Transverse colon (tissue), 4 donors: ENCODE results near the gene YBX2. TPM values are rescaled to one million over a fixed set of nuclear protein-coding genes. Genes with fewer than 3 reads are reported as not detected.
A peak's percentile ranks its signal among the peaks of the same experiment; 100 is the strongest.

Experiments
- DNase-seq: peaks from one replicate; pipeline ENCODE4 v3.0.0-alpha.2; 2019
- H3K27ac ChIP-seq, 4 donors: fragments of 200-600 bp; sonication (generic); 2 replicates each; pipeline ENCODE4 v1.5.1; 2016 to 2018; ENCODE audit warnings: inconsistent platforms in 4 of 4
- H3K27me3 ChIP-seq: fragments of 200-600 bp; sonication (generic); 2 replicates; pipeline ENCODE4 v1.5.1; 2017; ENCODE audit warnings: inconsistent platforms
- H3K36me3 ChIP-seq, 4 donors: fragments of 200-600 bp; sonication (generic); 2 replicates each; pipeline ENCODE4 v1.5.1; 2017 to 2019; ENCODE audit warnings: inconsistent platforms in 4 of 4
- H3K4me1 ChIP-seq, 4 donors: fragments of 200-600 bp; sonication (generic); 2 replicates each; pipeline ENCODE4 v1.5.1; 2017 to 2020; ENCODE audit warnings: inconsistent platforms in 4 of 4
- H3K4me3 ChIP-seq, 4 donors: fragments of 200-600 bp; sonication (generic); 1 replicate in 1 of 4; 2 replicates in 3 of 4; pipeline versions ENCODE4 v1.5.1 to v1.6.1; 2017 to 2019; ENCODE audit warnings: inconsistent platforms in 4 of 4
- H3K9me3 ChIP-seq, 2 donors: fragments of 200-600 bp; sonication (generic); 2 replicates each; pipeline ENCODE4 v1.5.1; 2017 to 2019; ENCODE audit warnings: inconsistent platforms in 2 of 2
- EP300 ChIP-seq: sonication (generic); formaldehyde crosslinking; IDR thresholded peaks from one replicate; pipeline ENCODE4 v1.6.1; 2017; ENCODE audit warnings: antibody characterized with exemption, low read depth
- POLR2A ChIP-seq: fragments of 450-650 bp; IDR thresholded peaks from one replicate; pipeline ENCODE4 v1.6.1; 2016; ENCODE audit warnings: antibody characterized with exemption, mild to moderate bottlenecking, moderate library complexity
- POLR2AphosphoS5 ChIP-seq, 3 donors: sonication (generic); formaldehyde crosslinking; IDR thresholded peaks; one replicate each; pipeline ENCODE4 v1.6.1; 2016; ENCODE audit warnings: antibody characterized with exemption in 3 of 3
- WGBS, 2 donors: methylation state at CpG; one replicate each; pipeline ENCODE4 v1.1.5; 2018; ENCODE audit warnings: low coverage in 1 of 2; 5-methylcytosine and 5-hydroxymethylcytosine counted together
- in situ Hi-C, 4 donors: fragments of 200-750 bp; cut with MboI; loops; one replicate each; pipeline versions ENCODE4 v1.15.0 to v1.15.1; 2017; ENCODE audit warnings: low sequenced_read_pairs in 3 of 4, low pct_ligation_motif_present in 1 of 4, low pct_unique_long_range_greater_than_20kb in 1 of 4
- intact Hi-C: fragments of 100-400 bp; cut with DNase I; formaldehyde crosslinking; loops from one replicate; pipeline ENCODE4 v1.15.1; 2023; ENCODE audit warnings: low total_unique reads
- total RNA-seq, 4 donors: library from RNA; depleted of rRNA; stranded (reverse); fragments of >200 nt; gene quantifications; one replicate each; pipeline ENCODE4 v1.1.0, GENCODE V29; 2016
- TF ChIP-seq, protein P1 (sequence below), 5 experiments: fragments of 200-600 bp in 3 of 5; fragments of 450-650 bp in 2 of 5; sonication (generic) in 3 of 5; IDR thresholded peaks; 1 replicate in 2 of 5; 2 replicates in 3 of 5; pipeline ENCODE4 v1.5.1; 2016 to 2017; ENCODE audit warnings: antibody characterized with exemption in 5 of 5, inconsistent platforms in 3 of 5, mild to moderate bottlenecking in 2 of 5, moderate library complexity in 1 of 5

Gene YBX2
- total RNA-seq, 4 donors from 2014 or later, result 23.1 to 151 (median 43.4) TPM

DNA sequence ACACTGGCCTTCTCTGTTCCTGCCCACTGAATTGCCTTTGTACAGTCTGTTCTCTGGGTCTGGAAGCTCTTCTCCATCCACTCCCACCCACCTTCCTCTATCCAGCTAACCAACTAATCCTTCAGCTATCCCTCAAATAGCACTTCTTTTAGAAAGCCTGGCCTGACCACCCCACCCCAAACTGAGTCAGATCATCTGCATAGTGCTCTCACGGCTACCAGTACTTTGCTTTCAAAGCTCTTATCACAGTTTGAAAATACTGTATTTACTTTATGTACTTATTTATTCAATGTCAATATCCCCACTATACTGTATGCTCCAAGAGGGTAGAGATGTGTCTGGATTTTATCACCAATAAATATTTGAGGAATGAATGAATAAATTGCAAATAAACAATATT, 27.7 kb downstream of the YBX2 start:
- peaks cover 0 to 59% (median 26%) of the 10 kb centered on the region in 4 donors for H3K4me1 ChIP-seq
- H3K9me3 ChIP-seq, result no peaks in the 10 kb centered on the region
- no peaks in the 10 kb centered on the region for H3K36me3 ChIP-seq
- in situ Hi-C loops, result no loop called here
- TF ChIP-seq EP300 (no peak), POLR2AphosphoS5 (IDR thresholded peaks at IDR 0.05) (no peak), POLR2A (no peak)
- TF ChIP-seq, protein P1, sequence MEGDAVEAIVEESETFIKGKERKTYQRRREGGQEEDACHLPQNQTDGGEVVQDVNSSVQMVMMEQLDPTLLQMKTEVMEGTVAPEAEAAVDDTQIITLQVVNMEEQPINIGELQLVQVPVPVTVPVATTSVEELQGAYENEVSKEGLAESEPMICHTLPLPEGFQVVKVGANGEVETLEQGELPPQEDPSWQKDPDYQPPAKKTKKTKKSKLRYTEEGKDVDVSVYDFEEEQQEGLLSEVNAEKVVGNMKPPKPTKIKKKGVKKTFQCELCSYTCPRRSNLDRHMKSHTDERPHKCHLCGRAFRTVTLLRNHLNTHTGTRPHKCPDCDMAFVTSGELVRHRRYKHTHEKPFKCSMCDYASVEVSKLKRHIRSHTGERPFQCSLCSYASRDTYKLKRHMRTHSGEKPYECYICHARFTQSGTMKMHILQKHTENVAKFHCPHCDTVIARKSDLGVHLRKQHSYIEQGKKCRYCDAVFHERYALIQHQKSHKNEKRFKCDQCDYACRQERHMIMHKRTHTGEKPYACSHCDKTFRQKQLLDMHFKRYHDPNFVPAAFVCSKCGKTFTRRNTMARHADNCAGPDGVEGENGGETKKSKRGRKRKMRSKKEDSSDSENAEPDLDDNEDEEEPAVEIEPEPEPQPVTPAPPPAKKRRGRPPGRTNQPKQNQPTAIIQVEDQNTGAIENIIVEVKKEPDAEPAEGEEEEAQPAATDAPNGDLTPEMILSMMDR (IDR thresholded peaks at IDR 0.05), result no peak
- H3K27ac ChIP-seq, result peak overlapping the region; percentile 80 to 82 (median 82)
- no peak overlapping the region for H3K4me3 ChIP-seq
- peaks cover 30% of the 10 kb centered on the region for H3K27me3 ChIP-seq
- WGBS, 2 donors, result 34 to 38% methylated on average over 1 of the region's 1 CpG
- intact Hi-C loops, result no loop called here
- DNase-seq, result no peak

DNA sequence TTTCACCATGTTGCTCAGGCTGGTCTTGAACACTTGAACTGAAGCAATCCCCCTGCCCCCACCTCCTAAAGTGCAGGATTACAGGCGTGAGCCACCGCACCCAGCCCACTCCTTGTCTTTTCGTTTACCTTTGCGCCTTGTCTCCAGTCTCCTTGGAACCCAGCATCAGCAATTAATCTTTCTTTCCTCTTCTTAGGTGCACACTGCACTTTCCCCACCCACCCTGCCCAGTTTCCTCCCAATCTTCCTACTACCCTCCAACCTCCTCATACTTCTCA, 30.7 kb downstream of the YBX2 start:
- TF ChIP-seq POLR2A, result no peak
- peak in 1 of 3 donors; percentile 52 for TF ChIP-seq POLR2AphosphoS5 (IDR thresholded peaks at IDR 0.05)
- no peak for TF ChIP-seq EP300
- H3K4me3 ChIP-seq, result peak overlapping the region in 3 of 4 donors; percentile 46 to 72 (median 60)
- intact Hi-C loops, result no loop called here
- DNase-seq, result peak; percentile 76
- peak overlapping the region; percentile 88 to 96 (median 94) for H3K27ac ChIP-seq
- H3K9me3 ChIP-seq, result no peaks in the 10 kb centered on the region
- WGBS, 2 donors, result 38 to 40% methylated on average over 3 to 4 of the region's 4 CpGs
- H3K4me1 ChIP-seq, result peaks cover 0 to 65% (median 30%) of the 10 kb centered on the region in 4 donors
- H3K36me3 ChIP-seq, result no peaks in the 10 kb centered on the region
- in situ Hi-C loops, result no loop called here
- peaks cover 42% of the 10 kb centered on the region for H3K27me3 ChIP-seq

DNA sequence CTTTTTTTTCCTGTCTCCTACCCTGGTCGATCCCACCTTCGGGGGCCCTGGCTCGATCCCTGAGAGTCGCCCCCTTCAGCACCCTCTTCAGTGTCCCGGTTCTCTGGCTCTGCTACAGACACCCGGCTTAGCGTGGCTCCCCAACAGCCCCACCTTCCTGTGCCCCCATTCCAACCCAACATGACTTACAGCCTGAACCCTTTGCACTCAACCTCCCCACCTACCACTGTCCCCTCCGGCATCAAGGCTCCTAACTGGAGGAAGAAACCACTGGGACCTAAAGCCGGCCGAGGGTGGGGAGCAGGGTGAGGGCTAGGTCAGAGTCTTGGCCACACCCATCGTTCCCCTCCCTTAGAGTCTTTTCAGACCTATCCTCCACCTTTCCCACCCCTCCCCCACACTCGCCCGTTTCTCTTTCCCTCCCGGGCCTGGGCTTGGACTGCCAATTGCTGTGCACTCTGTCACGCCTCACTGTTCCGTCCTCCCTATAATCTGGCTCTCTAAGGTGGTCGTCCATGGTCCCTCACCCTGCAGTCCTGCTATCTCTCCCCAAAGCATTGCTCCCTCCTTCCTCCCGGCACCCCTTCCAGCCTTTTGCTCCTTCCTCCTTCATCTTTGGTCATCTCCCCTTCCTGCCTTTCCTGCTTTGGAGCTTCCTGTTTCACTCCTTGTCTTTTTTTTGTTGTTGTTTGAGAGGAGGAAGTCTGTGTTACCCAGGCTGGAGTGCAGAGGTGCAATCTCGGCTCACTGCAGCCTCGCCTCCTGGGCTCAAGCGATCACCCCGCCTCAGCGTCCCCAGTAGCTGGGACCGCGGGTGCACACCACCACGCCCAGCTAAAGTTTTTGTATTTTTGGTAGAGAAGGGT, 31.3 kb downstream of the YBX2 start:
- DNase-seq, result peak; percentile 95
- Histone ChIP-seq H3K27me3 (peaks cover 42% of the 10 kb centered on the region), H3K36me3 (no peaks in the 10 kb centered on the region), H3K27ac (peak overlapping the region; percentile 88 to 96 (median 94)), H3K4me1 (peaks cover 0 to 69% (median 31%) of the 10 kb centered on the region in 4 donors), H3K9me3 (no peaks in the 10 kb centered on the region), H3K4me3 (peak overlapping the region; percentile 32 to 72 (median 53))
- intact Hi-C loops, result no loop called here
- peak; percentile 6 to 90 (median 79) for TF ChIP-seq POLR2AphosphoS5 (IDR thresholded peaks at IDR 0.05)
- TF ChIP-seq, protein P1 (IDR thresholded peaks at IDR 0.05), result no peak
- peak; percentile 67 for TF ChIP-seq EP300
- TF ChIP-seq POLR2A, result peak; percentile 95
- in situ Hi-C loops, result no loop called here
- 3 to 11% methylated on average over 11 to 26 of the region's 26 CpGs for WGBS, 2 donors

DNA sequence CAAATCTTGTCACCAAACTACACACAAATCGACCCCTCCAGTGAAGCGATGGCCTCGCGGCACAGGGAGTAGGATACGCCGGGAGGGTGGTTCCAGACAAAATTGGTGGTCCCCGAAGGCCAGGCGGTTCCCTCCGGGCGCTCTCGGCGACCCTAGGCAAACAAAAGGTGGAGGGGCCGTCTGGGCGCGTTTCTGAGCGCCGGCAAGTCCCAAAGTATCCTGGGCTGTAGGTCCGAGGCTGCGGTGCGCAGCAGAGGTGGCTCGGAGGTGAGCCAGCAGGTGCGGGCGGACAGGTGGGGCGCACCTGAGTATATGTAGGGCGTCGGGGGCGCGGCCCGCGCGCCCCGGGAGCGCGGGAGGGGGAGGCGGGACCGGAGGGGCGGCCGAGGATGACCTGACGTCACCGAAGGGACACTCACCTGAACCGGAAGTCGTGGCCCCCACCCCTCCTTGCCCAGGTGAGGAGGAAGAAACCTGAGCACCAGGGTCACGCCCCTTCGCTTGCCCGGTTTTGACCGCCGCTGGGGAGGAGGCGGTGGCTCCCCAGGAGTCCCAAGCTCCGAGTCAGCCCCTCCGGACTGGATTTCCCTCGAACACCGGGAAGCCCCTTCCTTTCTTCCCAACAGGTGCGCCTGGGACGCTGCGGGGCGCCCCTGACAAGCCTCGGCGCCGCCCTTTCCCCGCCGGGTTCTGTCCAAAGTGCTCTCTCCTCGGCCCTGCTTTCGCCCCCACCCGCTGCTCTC, 32.1 kb downstream of the YBX2 start, which contains the start of gene CLDN7:
Gene CLDN7, minus strand, starts transcription at position 287 of the 743 bp plus-strand sequence. CDS start 435 bp downstream, outside the sequence.
- in situ Hi-C loops, result no loop called here

More for the DNA sequence above, 32.1 kb downstream of the YBX2 start, which contains the start of gene CLDN7:
- H3K36me3 ChIP-seq, result no peaks in the 10 kb centered on the region
- peak; percentile 94 for DNase-seq
- TF ChIP-seq POLR2A (peak; percentile 99), EP300 (peak; percentile 54), POLR2AphosphoS5 (IDR thresholded peaks at IDR 0.05) (peak; percentile 72 to 99 (median 99))
- TF ChIP-seq, protein P1 (IDR thresholded peaks at IDR 0.05), result peak in 2 of 5 experiments; percentile 14 to 43
- H3K4me3 ChIP-seq, result peak within 1 kb of the TSS; percentile 43 to 72 (median 53)
- H3K27ac ChIP-seq, result peak within 1 kb of the TSS; percentile 88 to 96 (median 94)
- no peaks in the 10 kb centered on the region for H3K9me3 ChIP-seq
- peaks cover 0 to 73% (median 37%) of the 10 kb centered on the region in 4 donors for H3K4me1 ChIP-seq
- intact Hi-C loops, result no loop called here
- peaks cover 42% of the 10 kb centered on the region for H3K27me3 ChIP-seq
- 5 to 11% methylated on average over 3 to 52 of the region's 64 CpGs for WGBS, 2 donors
